Loucy (cell line): ENCODE results near the gene NBPF26.
"Not testable (repeated sequence)": the region's sequence is repeated elsewhere in the genome, so short reads cannot be mapped to it uniquely, and the experiment has no call there.

Experiments used
- CTCF ChIP-seq: fragments of 200-600 bp; sonication (generic); conservative IDR thresholded peaks from 2 replicates; pipeline ENCODE4 v1.5.1; 2014; ENCODE audit warnings: mild to moderate bottlenecking, antibody characterized with exemption, low read length
- EZH2phosphoT487 ChIP-seq: fragments of 200-600 bp; IDR thresholded peaks from 2 replicates; pipeline ENCODE4 v1.6.1; 2018; ENCODE audit warnings: antibody characterized with exemption, mild to moderate bottlenecking, moderate library complexity, borderline replicate concordance

DNA sequence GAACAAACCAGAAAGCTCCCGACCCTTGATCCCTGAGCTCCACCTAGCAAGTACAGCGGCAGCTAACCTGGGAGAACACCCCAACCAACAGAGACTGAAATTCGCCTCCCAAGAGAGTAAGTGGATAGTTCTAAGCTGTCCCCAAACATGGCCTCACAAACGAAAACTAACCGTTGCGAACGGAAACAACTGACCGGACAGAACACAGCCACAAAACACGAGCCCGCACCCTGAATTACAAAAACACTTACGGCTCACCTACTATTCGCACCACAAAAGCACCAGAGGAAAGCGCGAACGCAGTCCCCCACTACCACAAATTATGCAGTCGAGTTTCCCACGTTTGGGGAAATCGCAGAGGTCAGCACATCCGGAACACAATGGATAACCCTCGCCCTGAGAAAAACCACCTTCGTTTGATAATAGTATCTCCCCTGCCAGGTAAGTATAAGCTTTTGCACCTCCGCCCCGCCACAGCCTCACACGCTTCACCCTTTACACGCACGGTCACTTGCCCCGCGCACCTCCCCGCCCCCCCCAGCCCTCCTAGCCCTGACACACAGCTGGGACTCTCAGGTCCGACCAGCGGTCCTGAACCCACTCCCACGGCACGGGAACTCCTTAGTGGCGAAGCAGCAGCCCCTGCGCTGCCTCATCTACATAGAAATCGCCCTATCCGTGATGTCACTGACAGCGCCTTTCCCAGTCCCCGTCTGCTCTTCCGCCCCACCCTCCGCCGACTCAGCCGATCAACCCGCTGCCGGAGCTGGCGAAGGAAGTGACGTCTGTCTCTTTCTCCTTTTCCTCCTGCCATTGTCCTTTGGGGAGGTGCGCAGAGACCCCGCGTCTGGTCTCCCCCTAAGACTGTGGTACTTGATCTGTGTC, 127.0 kb downstream of the NBPF26 start:
- not testable (repeated sequence) for TF ChIP-seq CTCF, EZH2phosphoT487
